Upper lobe of left lung (tissue), 6 donors: ENCODE results near the gene RAX2. TPM values are rescaled to one million over a fixed set of nuclear protein-coding genes. Genes with fewer than 3 reads are reported as not detected.

ENCODE experiments used
- ATAC-seq, 2 donors: fragments of 200-7000 bp; cut with Tn5 transposase; one replicate each; pipeline ENCODE4 v1.9.1; 2022; ENCODE audit warnings: mild to moderate bottlenecking in 2 of 2, moderate library complexity in 2 of 2; ENCODE audit not compliant: low FRiP score in 2 of 2
- DNase-seq, 2 donors: peaks; one replicate each; pipeline ENCODE4 v3.0.0-alpha.2; 2019 to 2020
- H3K27ac ChIP-seq, 4 donors: fragments of 200-600 bp; sonication (generic); one replicate each; pipeline ENCODE4 v1.5.1; 2016 to 2019
- H3K27me3 ChIP-seq, 4 donors: fragments of 200-600 bp; sonication (generic); one replicate each; pipeline ENCODE4 v1.5.1; 2017 to 2019
- H3K36me3 ChIP-seq, 4 donors: fragments of 200-600 bp; sonication (generic); one replicate each; pipeline ENCODE4 v1.5.1; 2016 to 2019
- H3K4me1 ChIP-seq, 4 donors: fragments of 200-600 bp; sonication (generic); one replicate each; pipeline ENCODE4 v1.5.1; 2018 to 2019
- H3K4me3 ChIP-seq, 4 donors: fragments of 200-600 bp; sonication (generic); one replicate each; pipeline ENCODE4 v1.5.1; 2017 to 2019; ENCODE audit warnings: mild to moderate bottlenecking in 2 of 4, moderate library complexity in 1 of 4
- H3K9me3 ChIP-seq, 4 donors: fragments of 200-600 bp; sonication (generic); one replicate each; pipeline ENCODE4 v1.5.1; 2018 to 2019
- CTCF ChIP-seq, 6 experiments: fragments of 450-650 bp in 4 of 6; fragments of 200-600 bp in 2 of 6; sonication (generic) in 2 of 6; IDR thresholded peaks; one replicate each; pipeline ENCODE4 v1.5.1; 2016 to 2019; ENCODE audit warnings: antibody characterized with exemption in 6 of 6
- EP300 ChIP-seq, 4 donors: sonication (generic); formaldehyde crosslinking; IDR thresholded peaks; one replicate each; pipeline ENCODE4 v1.5.1; 2017; ENCODE audit warnings: antibody characterized with exemption in 4 of 4, control low read depth in 2 of 4
- POLR2A ChIP-seq, 4 donors: fragments of 450-650 bp; IDR thresholded peaks; one replicate each; pipeline ENCODE4 v1.5.1; 2016 to 2017; ENCODE audit warnings: antibody characterized with exemption in 4 of 4, mild to moderate bottlenecking in 2 of 4
- POLR2AphosphoS5 ChIP-seq, 2 donors: sonication (generic); formaldehyde crosslinking; IDR thresholded peaks; one replicate each; pipeline ENCODE4 v1.5.1; 2017; ENCODE audit warnings: antibody characterized with exemption in 2 of 2
- WGBS, 2 donors: methylation state at CpG; one replicate each; pipeline ENCODE4 v1.1.5; 2017 to 2018; 5-methylcytosine and 5-hydroxymethylcytosine counted together
- total RNA-seq, 6 donors: library from RNA; depleted of rRNA in 4 of 6; stranded (reverse); fragments of >200 nt in 4 of 6; gene quantifications; one replicate each; pipeline versions ENCODE4 v1.1.0 to v1.2.1, GENCODE V29; 2016 to 2021
- donor health status: DM: no; HTN: no; CAD: no; lungs with moderate emphysema.
- donor health status: DM: no; HTN: yes; CAD: no; lungs with severe emphysema.

RAX2 gene
- total RNA-seq, 6 donors from 2014 or later, result not detected

- peak in 1 of 2 donors; percentile 72 for DNase-seq
Measured at GRCh38 chr19:3771000-3771905, 775 bp downstream of the RAX2 start.

GRCh38 chr19:3770136-3770999, 1.7 kb downstream of the RAX2 start:
- H3K4me1 ChIP-seq, result peaks cover 0 to 12% (median 0%) of the 10 kb centered on the region in 4 donors
- 89 to 90% methylated on average over 12 to 18 of the region's 53 CpGs for WGBS, 2 donors
- H3K9me3 ChIP-seq, result no peaks in the 10 kb centered on the region
- H3K36me3 ChIP-seq, result peaks cover 11 to 46% (median 35%) of the 10 kb centered on the region in 4 donors
- TF ChIP-seq POLR2AphosphoS5 (IDR thresholded peaks at IDR 0.05) (no peak), CTCF (IDR thresholded peaks at IDR 0.05) (no peak)
- DNase-seq (peak in 1 of 2 donors; percentile 85), ATAC-seq (peak in 1 of 2 donors; percentile 17)
- H3K4me3 ChIP-seq, result no peak overlapping the region
- no peak overlapping the region for H3K27ac ChIP-seq
- no peaks in the 10 kb centered on the region for H3K27me3 ChIP-seq

More at GRCh38 chr19:3771000-3771905, 775 bp downstream of the RAX2 start:
- no peak for TF ChIP-seq POLR2A (IDR thresholded peaks at IDR 0.05)
- Histone ChIP-seq H3K27ac (no peak overlapping the region), H3K9me3 (no peaks in the 10 kb centered on the region), H3K4me3 (no peak overlapping the region), H3K36me3 (peaks cover 11 to 38% (median 28%) of the 10 kb centered on the region in 4 donors), H3K4me1 (peaks cover 0 to 12% (median 0%) of the 10 kb centered on the region in 4 donors), H3K27me3 (no peaks in the 10 kb centered on the region)
- WGBS, 2 donors, result 85 to 86% methylated on average over 11 to 35 of the region's 35 CpGs
- ATAC-seq, result no peak

- Histone ChIP-seq H3K4me3 (no peak overlapping the region), H3K36me3 (peaks cover 11 to 52% (median 39%) of the 10 kb centered on the region in 4 donors), H3K4me1 (peaks cover 0 to 12% (median 0%) of the 10 kb centered on the region in 4 donors), H3K9me3 (no peaks in the 10 kb centered on the region), H3K27me3 (no peaks in the 10 kb centered on the region), H3K27ac (no peak overlapping the region)
- TF ChIP-seq POLR2A (IDR thresholded peaks at IDR 0.05), result no peak
- TF ChIP-seq POLR2AphosphoS5 (IDR thresholded peaks at IDR 0.05), result no peak
- no peak for TF ChIP-seq EP300 (IDR thresholded peaks at IDR 0.05)
- no peak for TF ChIP-seq CTCF (IDR thresholded peaks at IDR 0.05)
- ATAC-seq (no peak), DNase-seq (peak in 1 of 2 donors; percentile 78)
- WGBS, 2 donors, result 92% methylated on average over 12 of the region's 17 CpGs; no CpG with 5 or more reads in 1 of the 2 donors
Measured at GRCh38 chr19:3769494-3769893, 2.5 kb downstream of the RAX2 start.

- 90% methylated on average over 7 of the region's 7 CpGs for WGBS, 2 donors
- Histone ChIP-seq H3K27ac (no peak overlapping the region), H3K4me3 (no peak overlapping the region), H3K27me3 (no peaks in the 10 kb centered on the region), H3K9me3 (no peaks in the 10 kb centered on the region), H3K4me1 (peaks cover 0 to 18% (median 4%) of the 10 kb centered on the region in 4 donors), H3K36me3 (peaks cover 11 to 52% (median 39%) of the 10 kb centered on the region in 4 donors)
- no peak for DNase-seq
- TF ChIP-seq CTCF (IDR thresholded peaks at IDR 0.05) (no peak), POLR2AphosphoS5 (IDR thresholded peaks at IDR 0.05) (no peak), POLR2A (IDR thresholded peaks at IDR 0.05) (no peak)
- no peak for ATAC-seq
Measured at GRCh38 chr19:3768748-3769099, 3.3 kb downstream of the RAX2 start.
